Measurements from ENCODE around the gene L3MBTL4. TPM values are rescaled to one million over a fixed set of nuclear protein-coding genes. Genes with fewer than 3 reads are reported as not detected.
"Not testable (repeated sequence)": the region's sequence is repeated elsewhere in the genome, so short reads cannot be mapped to it uniquely, and the experiment has no call there.

Gene L3MBTL4
- total RNA-seq, 1 donor from 2014 or later: 0.70 TPM

GRCh38 chr18:6072423-6072822, 342.3 kb downstream of the L3MBTL4 start:
- DNase-seq (ENCODE audit: low spot score); intact Hi-C loops (cut with DNase I): not testable (repeated sequence)

- DNase-seq (ENCODE audit: low spot score): no peak
- intact Hi-C loops (cut with DNase I): no loop called here
Measured at GRCh38 chr18:6069539-6069938, 345.2 kb downstream of the L3MBTL4 start.

- no peak for DNase-seq (ENCODE audit: low spot score)
- intact Hi-C loops (cut with DNase I): no loop called here
Measured at GRCh38 chr18:6069103-6069502, 345.6 kb downstream of the L3MBTL4 start.

- intact Hi-C loops (cut with DNase I): no loop called here
- DNase-seq (ENCODE audit: low spot score): no peak
Measured at GRCh38 chr18:6060149-6060548, 354.6 kb downstream of the L3MBTL4 start.

GRCh38 chr18:6059551-6059950, 355.2 kb downstream of the L3MBTL4 start:
- intact Hi-C loops (cut with DNase I): loop anchor here (5.0 kb wide), 1 partner anchor 63 kb away; no protein-coding TSS in a partner anchor
- DNase-seq (ENCODE audit: low spot score): no peak

- no peak for DNase-seq (ENCODE audit: low spot score)
- intact Hi-C loops (cut with DNase I): loop anchor here (5.0 kb wide), 1 partner anchor 63 kb away; no protein-coding TSS in a partner anchor
Measured at GRCh38 chr18:6058941-6059340, 355.8 kb downstream of the L3MBTL4 start.

GRCh38 chr18:6057604-6058003, 357.1 kb downstream of the L3MBTL4 start:
- intact Hi-C loops (cut with DNase I): loop anchor here (5.0 kb wide), 1 partner anchor 65 kb away; no protein-coding TSS in a partner anchor
- DNase-seq (ENCODE audit: low spot score): no peak

- intact Hi-C loops (cut with DNase I): loop anchor here (5.0 kb wide), 1 partner anchor 66 kb away; no protein-coding TSS in a partner anchor
- no peak for DNase-seq (ENCODE audit: low spot score)
Measured at GRCh38 chr18:6056171-6056910, 358.4 kb downstream of the L3MBTL4 start.

GRCh38 chr18:6055711-6056110, 359.0 kb downstream of the L3MBTL4 start:
- DNase-seq (ENCODE audit: low spot score): no peak
- intact Hi-C loops (cut with DNase I): loop anchor here (5.0 kb wide), 1 partner anchor 67 kb away; no protein-coding TSS in a partner anchor

GRCh38 chr18:6054256-6054842, 360.4 kb downstream of the L3MBTL4 start:
- intact Hi-C loops (cut with DNase I): no loop called here
- no peak for DNase-seq (ENCODE audit: low spot score)

GRCh38 chr18:6052449-6052913, 362.2 kb downstream of the L3MBTL4 start:
- intact Hi-C loops (cut with DNase I): no loop called here

GRCh38 chr18:6047596-6047995, 367.1 kb downstream of the L3MBTL4 start:
- DNase-seq (ENCODE audit: low spot score); intact Hi-C loops (cut with DNase I): not testable (repeated sequence)

More at GRCh38 chr18:6052449-6052913, 362.2 kb downstream of the L3MBTL4 start:
- DNase-seq (ENCODE audit: low spot score): no peak

GRCh38 chr18:6044773-6045172, 369.9 kb downstream of the L3MBTL4 start:
- DNase-seq (ENCODE audit: low spot score): no peak
- intact Hi-C loops (cut with DNase I): no loop called here

GRCh38 chr18:6044319-6044718, 370.4 kb downstream of the L3MBTL4 start:
- intact Hi-C loops (cut with DNase I): no loop called here
- no peak for DNase-seq (ENCODE audit: low spot score)

GRCh38 chr18:6039055-6039454, 375.7 kb downstream of the L3MBTL4 start:
- no peak for DNase-seq (ENCODE audit: low spot score)
- intact Hi-C loops (cut with DNase I): no loop called here

- intact Hi-C loops (cut with DNase I): no loop called here
- no peak for DNase-seq (ENCODE audit: low spot score)
Measured at GRCh38 chr18:6031442-6031841, 383.3 kb downstream of the L3MBTL4 start.

- DNase-seq (ENCODE audit: low spot score): no peak
- intact Hi-C loops (cut with DNase I): no loop called here
Measured at GRCh38 chr18:6031002-6031401, 383.7 kb downstream of the L3MBTL4 start.

- no peak for DNase-seq (ENCODE audit: low spot score)
- intact Hi-C loops (cut with DNase I): no loop called here
Measured at GRCh38 chr18:6024745-6025248, 389.9 kb downstream of the L3MBTL4 start.

GRCh38 chr18:6023551-6023950, 391.2 kb downstream of the L3MBTL4 start:
- intact Hi-C loops (cut with DNase I): no loop called here
- DNase-seq (ENCODE audit: low spot score): no peak

GRCh38 chr18:6022845-6023244, 391.9 kb downstream of the L3MBTL4 start:
- intact Hi-C loops (cut with DNase I): no loop called here
- no peak for DNase-seq (ENCODE audit: low spot score)

- DNase-seq (ENCODE audit: low spot score): no peak
- intact Hi-C loops (cut with DNase I): no loop called here
Measured at GRCh38 chr18:6022074-6022444, 392.7 kb downstream of the L3MBTL4 start.
